SK-N-MC (cell line): ENCODE results near the gene TECPR1.

Experiments
- EZH2 ChIP-seq: fragments of 200-600 bp; sonication (generic); IDR thresholded peaks from one replicate; pipeline ENCODE4 v1.6.1; 2017; ENCODE audit warnings: antibody characterized with exemption
- POLR2AphosphoS5 ChIP-seq: IDR thresholded peaks from 2 replicates; pipeline ENCODE4 v1.6.1; 2012; ENCODE audit warnings: mild to moderate bottlenecking, low read depth, low read length, borderline replicate concordance

DNA sequence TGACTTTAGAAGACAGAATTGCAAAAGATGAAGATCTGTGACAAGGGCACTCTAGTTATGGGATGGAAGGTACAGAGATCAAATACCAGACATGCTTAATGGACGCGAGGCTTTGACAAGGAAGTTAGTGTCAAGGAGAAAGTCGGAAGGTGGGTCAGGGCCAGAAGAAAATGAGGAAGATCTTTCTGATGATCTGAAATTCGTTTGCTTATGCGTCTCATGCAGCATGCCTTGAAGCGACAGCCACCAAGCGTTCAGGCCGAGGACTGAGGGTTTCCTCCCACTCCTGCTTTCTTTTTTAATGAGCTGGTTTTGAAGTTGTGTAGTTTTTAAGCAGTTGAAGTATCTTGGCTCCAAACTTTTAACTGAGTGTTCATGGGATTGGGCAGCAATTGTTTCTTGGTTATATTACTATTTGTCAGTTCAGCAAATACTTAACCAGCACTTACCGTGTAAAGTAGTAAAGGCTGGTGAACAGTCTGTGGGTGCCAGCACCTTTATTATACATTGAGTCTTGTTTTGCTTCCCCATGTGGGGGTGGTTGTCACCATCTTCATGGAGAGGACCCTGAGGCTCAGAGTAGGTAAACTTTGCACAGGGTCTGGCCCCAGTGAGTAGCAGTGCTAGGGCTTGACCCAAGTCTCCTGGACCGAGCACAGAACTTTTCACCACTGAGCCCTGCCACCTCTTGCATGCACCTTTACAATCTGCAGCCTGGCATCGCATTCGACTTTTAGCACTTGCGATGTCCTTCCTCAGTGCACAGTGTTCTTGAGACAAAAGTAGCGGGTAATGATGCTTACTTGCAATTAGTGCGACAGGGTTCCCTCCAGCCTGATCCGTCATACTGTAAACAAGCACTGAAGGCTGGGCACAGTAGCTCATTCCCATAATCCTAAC, 55.1 kb downstream of the TECPR1 start:
- TF ChIP-seq EZH2 (no peak), POLR2AphosphoS5 (no peak)
